ENCODE measurements around the gene DNAH8. TPM values are rescaled to one million over a fixed set of nuclear protein-coding genes. Genes with fewer than 3 reads are reported as not detected.
"Not testable (repeated sequence)": the region's sequence is repeated elsewhere in the genome, so short reads cannot be mapped to it uniquely, and the experiment has no call there.

DNAH8 gene
- total RNA-seq, 1 experiment from 2014 or later, result not detected

DNA sequence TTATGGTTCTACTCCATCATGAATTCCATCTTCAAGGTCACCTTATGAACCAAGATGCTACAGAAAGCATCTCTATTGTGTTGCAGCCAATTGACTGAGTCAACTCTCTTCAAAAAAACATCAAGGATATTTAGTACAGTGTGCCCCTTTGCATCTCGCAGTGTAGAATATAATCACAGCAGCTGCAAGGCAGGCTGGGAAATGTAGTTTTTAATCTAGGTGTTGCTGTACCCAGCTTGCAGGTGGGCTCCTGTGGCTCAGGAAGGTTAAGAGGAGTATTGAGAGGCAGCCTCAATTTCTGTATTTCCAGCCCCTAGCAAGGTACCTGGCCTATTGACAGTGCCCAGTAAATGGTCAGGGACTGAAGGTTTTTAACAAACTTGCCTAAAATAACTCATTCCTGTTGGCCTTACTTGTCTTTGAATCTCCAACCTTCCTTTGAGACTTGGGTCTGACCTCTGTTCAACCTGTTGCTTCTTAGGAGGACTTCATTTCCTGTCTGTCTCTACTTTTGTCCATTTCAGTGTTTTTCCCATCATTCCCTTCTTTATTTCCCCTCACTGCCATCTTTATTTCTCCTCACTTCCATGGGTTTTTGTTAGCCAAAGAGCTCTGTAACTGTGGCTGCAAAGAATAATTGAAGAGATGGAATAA is 150.5 kb downstream of the DNAH8 start:
- H3K79me2 ChIP-seq (ENCODE audit: low read length), result no peaks in the 10 kb centered on the region
- H3K4me1 ChIP-seq (ENCODE audit: low read length), result no peaks in the 10 kb centered on the region
- H2AFZ ChIP-seq (ENCODE audit: low read length), result no peak overlapping the region
- H3K36me3 ChIP-seq (ENCODE audit: insufficient read depth, low read length), result no peaks in the 10 kb centered on the region
- H3K4me2 ChIP-seq (ENCODE audit: low read depth, low read length, poor library complexity, severe bottlenecking), result no peak overlapping the region
- no peak overlapping the region for H3K4me3 ChIP-seq (ENCODE audit: low read length)
- no peaks in the 10 kb centered on the region for H4K20me1 ChIP-seq (ENCODE audit: insufficient read depth, low read depth, low read length)
- H3K9me3 ChIP-seq (ENCODE audit: low read length), result no peaks in the 10 kb centered on the region
- H3K27me3 ChIP-seq (ENCODE audit: low read length), result no peaks in the 10 kb centered on the region
- no peak overlapping the region for H3K9ac ChIP-seq (ENCODE audit: low read length)
- DNase-seq, result no peak
- no peaks in the 10 kb centered on the region for H3K9me2 ChIP-seq (replicated peaks; ENCODE audit: insufficient read depth, low read length)
- H3K27ac ChIP-seq (ENCODE audit: low read length), result no peak overlapping the region

DNA sequence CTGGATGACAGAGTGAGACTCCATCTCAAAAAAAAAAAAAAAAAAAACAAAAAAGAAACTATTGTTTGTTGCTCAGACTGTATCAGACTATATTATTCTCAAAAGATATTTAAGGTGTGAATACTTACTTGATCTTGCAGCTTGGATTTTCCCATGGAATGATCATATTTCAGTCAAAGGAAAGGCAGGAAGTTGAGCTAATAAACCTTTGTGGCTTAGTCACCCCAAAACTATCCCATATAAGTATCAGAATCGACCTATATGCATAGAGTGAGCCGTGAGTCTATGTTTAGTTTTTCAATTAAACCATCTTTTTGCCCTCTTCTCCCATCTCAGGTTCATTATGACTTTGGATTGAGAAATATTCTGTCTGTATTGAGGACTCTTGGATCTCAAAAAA is 152.6 kb downstream of the DNAH8 start:
- Histone ChIP-seq H3K4me1 (ENCODE audit: low read length) (no peaks in the 10 kb centered on the region), H3K9me2 (replicated peaks; ENCODE audit: insufficient read depth, low read length) (no peaks in the 10 kb centered on the region), H3K9ac (ENCODE audit: low read length) (no peak overlapping the region), H3K4me3 (ENCODE audit: low read length) (no peak overlapping the region), H4K20me1 (ENCODE audit: insufficient read depth, low read depth, low read length) (no peaks in the 10 kb centered on the region), H3K36me3 (ENCODE audit: insufficient read depth, low read length) (no peaks in the 10 kb centered on the region), H2AFZ (ENCODE audit: low read length) (no peak overlapping the region), H3K27me3 (ENCODE audit: low read length) (no peaks in the 10 kb centered on the region), H3K27ac (ENCODE audit: low read length) (no peak overlapping the region), H3K9me3 (ENCODE audit: low read length) (no peaks in the 10 kb centered on the region), H3K4me2 (ENCODE audit: low read depth, low read length, poor library complexity, severe bottlenecking) (no peak overlapping the region), H3K79me2 (ENCODE audit: low read length) (no peaks in the 10 kb centered on the region)
- no peak for DNase-seq

DNA sequence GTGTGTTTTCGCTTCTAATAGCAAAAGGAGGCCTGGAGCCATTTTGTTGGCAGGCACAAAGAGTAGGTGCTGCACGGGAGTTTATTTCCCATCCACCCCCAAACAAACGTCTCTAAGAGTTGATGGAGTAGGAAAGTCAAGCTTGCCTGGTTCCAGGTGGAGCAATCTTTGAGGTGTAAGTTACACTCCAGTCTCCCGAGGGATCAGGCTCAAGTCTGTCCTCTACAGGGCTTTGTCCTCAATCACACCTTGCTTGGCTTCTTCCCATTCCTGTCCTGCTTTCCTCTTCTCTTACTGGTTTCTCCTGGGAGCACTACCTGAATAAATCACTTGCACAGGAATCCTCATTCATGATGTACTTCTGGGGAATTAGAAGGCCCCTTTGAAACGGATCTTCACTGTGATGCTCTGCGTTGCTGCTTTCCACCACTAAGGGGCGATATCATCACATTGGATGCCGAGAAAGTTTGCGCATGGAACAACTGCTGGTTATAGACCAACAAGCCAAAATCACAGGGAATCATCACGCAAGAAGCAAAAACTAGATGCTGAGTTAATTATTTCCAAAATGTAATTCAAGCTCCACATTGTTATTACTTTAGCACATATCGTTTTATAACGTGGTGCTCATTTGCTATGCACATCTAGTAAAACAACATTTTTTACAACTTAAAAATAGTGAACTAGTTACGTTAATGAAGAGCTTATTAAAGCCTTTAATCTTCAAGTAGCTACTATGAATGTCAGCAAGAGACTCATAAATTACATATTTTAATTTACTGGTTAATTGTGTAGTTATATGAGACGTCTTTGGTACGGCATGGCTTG is 156.8 kb downstream of the DNAH8 start:
- no peak overlapping the region for H3K9ac ChIP-seq (ENCODE audit: low read length)
- H3K4me2 ChIP-seq (ENCODE audit: low read depth, low read length, poor library complexity, severe bottlenecking), result no peak overlapping the region
- peak; percentile 78 for DNase-seq
- no peak overlapping the region for H2AFZ ChIP-seq (ENCODE audit: low read length)
- no peak overlapping the region for H3K4me3 ChIP-seq (ENCODE audit: low read length)
- no peaks in the 10 kb centered on the region for H4K20me1 ChIP-seq (ENCODE audit: insufficient read depth, low read depth, low read length)
- no peaks in the 10 kb centered on the region for H3K79me2 ChIP-seq (ENCODE audit: low read length)
- H3K9me2 ChIP-seq (replicated peaks; ENCODE audit: insufficient read depth, low read length), result no peaks in the 10 kb centered on the region
- no peak overlapping the region for H3K27ac ChIP-seq (ENCODE audit: low read length)
- H3K36me3 ChIP-seq (ENCODE audit: insufficient read depth, low read length), result no peaks in the 10 kb centered on the region
- H3K9me3 ChIP-seq (ENCODE audit: low read length), result no peaks in the 10 kb centered on the region
- no peaks in the 10 kb centered on the region for H3K4me1 ChIP-seq (ENCODE audit: low read length)
- no peaks in the 10 kb centered on the region for H3K27me3 ChIP-seq (ENCODE audit: low read length)

DNA sequence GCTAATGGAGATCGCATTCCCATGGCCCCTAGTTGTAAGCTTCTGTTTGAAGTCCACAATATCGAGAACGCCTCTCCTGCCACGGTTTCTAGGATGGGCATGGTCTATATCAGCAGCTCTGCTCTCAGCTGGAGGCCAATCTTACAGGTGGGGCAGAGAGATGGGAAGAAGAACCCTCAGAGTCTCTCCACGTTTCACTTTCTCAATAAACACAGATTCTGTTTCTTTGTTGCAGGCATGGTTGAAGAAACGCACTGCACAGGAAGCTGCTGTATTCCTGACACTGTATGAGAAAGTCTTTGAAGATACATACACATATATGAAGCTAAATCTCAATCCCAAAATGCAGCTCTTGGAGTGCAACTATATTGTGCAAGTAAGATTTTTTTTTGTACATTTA is 157.9 kb downstream of the DNAH8 start:
- no peak overlapping the region for H2AFZ ChIP-seq (ENCODE audit: low read length)
- no peak overlapping the region for H3K4me3 ChIP-seq (ENCODE audit: low read length)

DNA sequence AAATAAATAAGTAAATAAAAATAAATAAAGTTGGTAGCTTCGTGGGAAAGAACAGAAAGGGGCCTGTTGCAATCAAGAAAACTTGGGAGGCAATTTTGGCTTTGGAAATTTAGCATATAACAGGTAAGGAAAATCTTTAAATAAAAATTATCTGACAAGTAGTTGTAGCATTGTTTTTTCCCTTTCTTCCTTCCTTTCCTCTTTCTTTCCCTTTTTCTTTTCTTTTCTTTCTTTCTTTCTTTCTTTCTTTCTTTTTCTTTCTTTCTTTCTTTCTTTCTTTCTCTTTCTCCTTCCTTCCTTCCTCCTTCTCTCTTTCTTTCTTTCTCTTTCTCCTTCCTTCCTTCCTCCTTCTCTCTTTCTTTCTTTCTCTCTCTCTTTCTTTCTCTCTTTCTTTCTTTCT is 158.7 kb downstream of the DNAH8 start:
- H3K4me2 ChIP-seq (ENCODE audit: low read depth, low read length, poor library complexity, severe bottlenecking); H3K36me3 ChIP-seq (ENCODE audit: insufficient read depth, low read length); H3K4me1 ChIP-seq (ENCODE audit: low read length); H3K27me3 ChIP-seq (ENCODE audit: low read length); H3K9ac ChIP-seq (ENCODE audit: low read length); H4K20me1 ChIP-seq (ENCODE audit: insufficient read depth, low read depth, low read length); H3K4me3 ChIP-seq (ENCODE audit: low read length); H3K27ac ChIP-seq (ENCODE audit: low read length); H3K9me3 ChIP-seq (ENCODE audit: low read length); H3K79me2 ChIP-seq (ENCODE audit: low read length); H3K9me2 ChIP-seq (replicated peaks; ENCODE audit: insufficient read depth, low read length); DNase-seq; H2AFZ ChIP-seq (ENCODE audit: low read length): not testable (repeated sequence)

More for the DNA sequence above, 157.9 kb downstream of the DNAH8 start:
- Histone ChIP-seq H3K4me2 (ENCODE audit: low read depth, low read length, poor library complexity, severe bottlenecking) (no peak overlapping the region), H3K4me1 (ENCODE audit: low read length) (no peaks in the 10 kb centered on the region), H3K9ac (ENCODE audit: low read length) (no peak overlapping the region), H3K79me2 (ENCODE audit: low read length) (no peaks in the 10 kb centered on the region), H3K27me3 (ENCODE audit: low read length) (no peaks in the 10 kb centered on the region), H3K27ac (ENCODE audit: low read length) (no peak overlapping the region), H3K9me3 (ENCODE audit: low read length) (no peaks in the 10 kb centered on the region), H3K9me2 (replicated peaks; ENCODE audit: insufficient read depth, low read length) (no peaks in the 10 kb centered on the region), H3K36me3 (ENCODE audit: insufficient read depth, low read length) (no peaks in the 10 kb centered on the region), H4K20me1 (ENCODE audit: insufficient read depth, low read depth, low read length) (no peaks in the 10 kb centered on the region)
- DNase-seq, result no peak

DNA sequence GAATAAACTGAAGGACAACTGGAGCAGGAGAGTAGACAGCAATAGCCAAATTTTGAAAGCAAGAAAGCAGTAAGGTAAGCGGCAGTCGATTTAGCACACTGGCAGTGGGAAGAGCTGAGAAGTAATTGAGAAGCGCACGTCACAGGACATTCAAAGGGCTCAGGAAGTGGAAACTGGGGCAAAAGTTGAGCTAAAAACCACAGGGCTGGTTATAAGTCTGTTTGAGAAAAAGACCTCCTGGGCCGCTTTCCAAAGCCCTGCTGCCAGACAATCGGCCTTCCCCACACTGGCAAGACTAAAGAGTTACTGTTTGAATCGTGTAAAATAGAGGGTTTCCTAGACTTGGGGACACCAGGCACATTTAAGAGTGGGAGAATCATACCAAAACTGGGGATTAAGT is 161.4 kb downstream of the DNAH8 start:
- no peaks in the 10 kb centered on the region for H3K79me2 ChIP-seq (ENCODE audit: low read length)
- no peaks in the 10 kb centered on the region for H3K9me3 ChIP-seq (ENCODE audit: low read length)
- H3K4me3 ChIP-seq (ENCODE audit: low read length), result no peak overlapping the region
- no peak for DNase-seq
- no peak overlapping the region for H3K4me2 ChIP-seq (ENCODE audit: low read depth, low read length, poor library complexity, severe bottlenecking)
- no peaks in the 10 kb centered on the region for H3K36me3 ChIP-seq (ENCODE audit: insufficient read depth, low read length)
- no peak overlapping the region for H3K9ac ChIP-seq (ENCODE audit: low read length)
- no peaks in the 10 kb centered on the region for H3K4me1 ChIP-seq (ENCODE audit: low read length)
- no peak overlapping the region for H3K27ac ChIP-seq (ENCODE audit: low read length)
- H4K20me1 ChIP-seq (ENCODE audit: insufficient read depth, low read depth, low read length), result no peaks in the 10 kb centered on the region
- H3K9me2 ChIP-seq (replicated peaks; ENCODE audit: insufficient read depth, low read length), result no peaks in the 10 kb centered on the region
- no peaks in the 10 kb centered on the region for H3K27me3 ChIP-seq (ENCODE audit: low read length)
- H2AFZ ChIP-seq (ENCODE audit: low read length), result no peak overlapping the region

DNA sequence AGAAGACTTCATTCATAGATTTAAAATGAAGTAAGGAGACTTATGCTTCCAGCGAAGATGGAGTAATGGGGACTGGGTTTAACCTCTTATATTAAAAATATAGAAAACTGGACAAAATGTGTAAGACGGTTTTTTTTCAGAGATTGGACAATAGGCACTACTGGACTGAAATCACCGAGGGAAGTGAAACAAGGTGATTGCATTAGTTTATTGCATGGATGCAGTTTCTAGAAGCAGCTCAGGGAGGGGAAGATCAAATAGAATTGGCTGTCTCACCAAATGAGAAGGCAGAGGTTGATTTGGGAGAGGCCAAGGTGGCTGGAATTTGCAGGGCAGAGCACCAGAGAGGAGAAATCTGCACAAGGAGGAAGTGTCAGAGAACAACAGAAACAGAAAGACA is 162.6 kb downstream of the DNAH8 start:
- Histone ChIP-seq H3K9me2 (replicated peaks; ENCODE audit: insufficient read depth, low read length) (no peaks in the 10 kb centered on the region), H3K9me3 (ENCODE audit: low read length) (no peaks in the 10 kb centered on the region), H3K27me3 (ENCODE audit: low read length) (no peaks in the 10 kb centered on the region), H3K27ac (ENCODE audit: low read length) (no peak overlapping the region), H2AFZ (ENCODE audit: low read length) (no peak overlapping the region), H3K4me2 (ENCODE audit: low read depth, low read length, poor library complexity, severe bottlenecking) (no peak overlapping the region), H3K36me3 (ENCODE audit: insufficient read depth, low read length) (no peaks in the 10 kb centered on the region), H4K20me1 (ENCODE audit: insufficient read depth, low read depth, low read length) (no peaks in the 10 kb centered on the region), H3K9ac (ENCODE audit: low read length) (no peak overlapping the region), H3K4me3 (ENCODE audit: low read length) (no peak overlapping the region), H3K4me1 (ENCODE audit: low read length) (no peaks in the 10 kb centered on the region), H3K79me2 (ENCODE audit: low read length) (no peaks in the 10 kb centered on the region)
- no peak for DNase-seq

DNA sequence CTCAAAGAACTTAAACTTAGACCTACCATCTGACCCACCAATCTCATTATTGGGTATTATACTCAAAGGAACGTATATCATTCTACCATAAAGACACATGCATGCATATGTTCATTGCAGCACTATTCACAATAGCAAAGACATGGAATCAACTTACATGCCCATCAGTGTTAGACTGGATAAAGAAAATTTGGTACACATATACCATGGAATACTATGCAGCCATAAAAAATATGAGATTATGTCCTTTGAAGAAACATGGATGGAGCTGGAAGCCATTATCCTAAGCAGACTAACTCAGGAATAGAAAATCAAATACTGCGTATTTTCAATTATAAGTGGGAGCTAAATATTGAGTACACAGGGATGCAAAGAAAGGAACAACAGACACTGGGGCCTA is 167.0 kb downstream of the DNAH8 start:
- Histone ChIP-seq H3K4me2 (ENCODE audit: low read depth, low read length, poor library complexity, severe bottlenecking) (no peak overlapping the region), H3K9ac (ENCODE audit: low read length) (no peak overlapping the region), H3K9me2 (replicated peaks; ENCODE audit: insufficient read depth, low read length) (no peaks in the 10 kb centered on the region), H3K36me3 (ENCODE audit: insufficient read depth, low read length) (no peaks in the 10 kb centered on the region), H3K4me3 (ENCODE audit: low read length) (no peak overlapping the region), H3K79me2 (ENCODE audit: low read length) (no peaks in the 10 kb centered on the region), H3K4me1 (ENCODE audit: low read length) (no peaks in the 10 kb centered on the region), H3K9me3 (ENCODE audit: low read length) (no peaks in the 10 kb centered on the region), H3K27ac (ENCODE audit: low read length) (no peak overlapping the region), H2AFZ (ENCODE audit: low read length) (no peak overlapping the region), H4K20me1 (ENCODE audit: insufficient read depth, low read depth, low read length) (no peaks in the 10 kb centered on the region), H3K27me3 (ENCODE audit: low read length) (no peaks in the 10 kb centered on the region)
- DNase-seq, result no peak

Measured in Karpas-422 (cell line).